Erythroblast (primary cell): ENCODE data around the gene MAP3K9.

Experiments
- DNase-seq, 2 experiments: peaks; one replicate each; lab custom pipeline; 2025; lab: John Stamatoyannopoulos, UW
- GATA1 ChIP-seq: IDR thresholded peaks from 2 replicates; pipeline ENCODE4 v1.6.1; 2011; ENCODE audit warnings: low read depth, mild to moderate bottlenecking, control low read depth, low read length, moderate library complexity
- POLR2A ChIP-seq: IDR thresholded peaks from 2 replicates; pipeline ENCODE4 v1.6.1; 2011; ENCODE audit warnings: mild to moderate bottlenecking, low read length

MAP3K9 gene

DNA sequence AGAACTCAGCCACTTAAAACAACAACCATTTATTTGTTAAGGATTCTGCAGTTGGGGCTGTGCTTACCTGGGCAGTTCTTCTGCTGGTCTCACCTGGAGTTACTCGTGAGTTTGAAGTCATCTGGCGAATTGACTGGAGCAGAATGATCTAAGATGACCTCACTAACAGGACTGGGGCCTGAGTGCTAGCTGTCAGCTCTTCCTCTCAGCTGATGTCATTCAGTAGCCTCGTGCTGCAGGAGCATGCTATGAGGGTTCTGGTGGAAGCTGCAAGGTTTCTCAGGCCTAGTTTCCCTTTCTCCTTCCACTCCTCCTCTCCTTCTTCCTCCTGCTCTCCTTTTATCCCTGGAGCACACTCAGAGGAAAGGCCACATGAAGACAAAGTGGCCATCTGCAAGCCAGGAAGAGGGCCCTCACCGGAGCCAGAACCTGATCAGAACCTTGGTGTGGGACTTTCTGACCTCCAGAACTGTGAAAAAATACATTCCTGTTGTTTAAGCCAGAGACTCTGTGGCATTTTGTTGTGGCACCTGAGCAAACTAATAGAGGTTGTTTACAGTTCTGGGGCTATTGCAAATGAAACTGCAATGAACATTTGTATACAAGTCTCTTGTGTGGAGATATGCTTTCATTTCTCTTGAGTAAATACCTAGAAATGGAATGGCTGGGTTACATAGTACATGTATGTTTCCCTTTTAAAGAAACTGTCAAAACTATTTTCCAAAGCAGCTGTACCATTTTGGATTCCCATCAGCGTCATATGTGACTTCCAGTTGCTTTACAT, 21.9 kb upstream of the MAP3K9 start:
- no peak for DNase-seq
- TF ChIP-seq POLR2A = no peak
- no peak for TF ChIP-seq GATA1

DNA sequence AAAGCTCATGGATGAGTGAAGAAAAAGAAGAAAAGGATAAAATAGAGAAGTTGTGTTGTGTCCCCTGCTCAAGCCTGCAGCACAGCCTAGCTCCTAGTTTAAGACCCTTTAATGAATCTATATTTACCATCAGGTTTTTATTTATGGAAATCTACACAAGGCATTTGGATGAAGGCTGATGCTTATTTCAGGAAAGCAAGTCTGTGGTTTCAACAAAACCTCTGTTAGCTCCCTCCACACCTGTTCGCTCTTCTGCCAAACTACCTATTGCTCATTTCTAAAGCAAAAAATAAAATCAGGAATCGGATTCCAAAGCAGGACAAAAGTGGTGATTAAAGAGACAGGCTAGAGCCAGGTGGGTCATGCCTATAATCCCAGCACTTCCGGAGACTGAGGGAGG, 18.9 kb upstream of the MAP3K9 start:
- DNase-seq = no peak
- TF ChIP-seq GATA1 = no peak
- no peak for TF ChIP-seq POLR2A

DNA sequence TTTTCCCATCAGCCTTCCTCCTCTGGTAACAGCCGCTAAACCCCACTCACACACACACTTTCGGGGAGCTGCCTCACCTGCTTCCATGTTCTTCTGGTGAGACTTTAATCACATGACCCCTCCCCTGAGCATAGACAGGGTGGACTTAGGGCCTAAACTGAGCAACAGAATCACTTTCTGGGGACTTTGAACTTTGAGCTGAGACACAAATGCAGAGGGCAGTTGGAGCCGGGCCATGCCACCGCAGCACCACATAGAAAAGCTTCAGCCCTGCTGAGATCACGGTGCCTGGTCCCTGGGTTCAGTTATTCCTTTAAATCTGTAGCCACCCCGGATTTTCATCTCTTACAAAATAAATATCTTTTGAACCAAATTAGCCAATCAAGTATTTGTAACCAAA, 18.4 kb upstream of the MAP3K9 start:
- TF ChIP-seq POLR2A = no peak
- no peak for TF ChIP-seq GATA1
- DNase-seq = no peak

GRCh38 chr14:70827347-70827746, 18.0 kb upstream of the MAP3K9 start:
- no peak for DNase-seq
- TF ChIP-seq GATA1 (no peak), POLR2A (no peak)

GRCh38 chr14:70823281-70823680, 14.0 kb upstream of the MAP3K9 start:
- no peak for TF ChIP-seq GATA1
- TF ChIP-seq POLR2A = no peak
- no peak for DNase-seq

- TF ChIP-seq GATA1 = no peak
- DNase-seq = no peak
These were observed 13.3 kb upstream of the MAP3K9 start for GRCh38 chr14:70822530-70823185.

GRCh38 chr14:70821584-70822529, 12.5 kb upstream of the MAP3K9 start:
- TF ChIP-seq POLR2A (no peak), GATA1 (no peak)
- DNase-seq = no peak

DNA sequence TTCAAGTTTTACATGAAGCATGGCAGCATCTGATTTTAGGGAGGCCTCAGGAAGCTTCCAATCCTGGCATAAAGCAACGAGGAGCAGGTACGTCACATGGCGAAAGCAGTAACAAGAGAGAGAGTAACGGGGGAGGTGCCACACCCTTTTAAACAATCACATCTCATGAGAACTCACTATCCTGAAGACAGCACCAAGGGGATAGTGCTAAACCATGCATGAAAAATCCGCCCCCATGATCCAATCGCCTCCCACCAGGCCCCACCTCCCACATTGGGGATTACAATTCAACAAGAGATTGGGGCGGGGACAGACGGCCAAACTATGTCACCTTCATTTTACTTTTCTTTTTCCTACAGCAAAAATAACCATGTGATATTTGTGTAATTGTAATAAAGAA, 7.2 kb upstream of the MAP3K9 start:
- no peak for TF ChIP-seq POLR2A
- no peak for TF ChIP-seq GATA1
- no peak for DNase-seq

- DNase-seq = no peak
- no peak for TF ChIP-seq POLR2A
- TF ChIP-seq GATA1 = no peak
These were observed 5.2 kb upstream of the MAP3K9 start for GRCh38 chr14:70814466-70814865.

- TF ChIP-seq POLR2A = no peak
- TF ChIP-seq GATA1 = no peak
- DNase-seq = no peak
These were observed 3.0 kb upstream of the MAP3K9 start for GRCh38 chr14:70812124-70812818.

DNA sequence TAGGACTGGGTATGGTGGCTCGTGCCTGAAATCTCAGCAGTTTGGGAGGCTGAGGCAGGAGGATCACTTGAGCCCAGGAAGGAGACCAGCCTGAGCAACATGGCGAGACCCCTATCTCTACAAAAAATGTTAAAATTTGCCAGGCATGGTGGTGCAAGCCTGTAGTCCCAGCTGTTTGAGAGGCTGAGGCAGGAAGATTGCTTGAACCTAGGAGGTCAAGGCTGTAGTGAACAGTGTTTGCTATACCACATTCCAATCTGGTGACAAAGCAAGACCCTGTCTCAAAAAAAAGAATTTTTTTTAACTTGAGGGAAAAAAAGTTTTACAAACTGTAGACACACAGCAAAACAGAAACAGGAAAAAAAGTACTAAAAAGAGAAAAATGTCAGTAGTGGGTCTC, 2.3 kb upstream of the MAP3K9 start:
- no peak for TF ChIP-seq POLR2A
- DNase-seq = no peak

DNA sequence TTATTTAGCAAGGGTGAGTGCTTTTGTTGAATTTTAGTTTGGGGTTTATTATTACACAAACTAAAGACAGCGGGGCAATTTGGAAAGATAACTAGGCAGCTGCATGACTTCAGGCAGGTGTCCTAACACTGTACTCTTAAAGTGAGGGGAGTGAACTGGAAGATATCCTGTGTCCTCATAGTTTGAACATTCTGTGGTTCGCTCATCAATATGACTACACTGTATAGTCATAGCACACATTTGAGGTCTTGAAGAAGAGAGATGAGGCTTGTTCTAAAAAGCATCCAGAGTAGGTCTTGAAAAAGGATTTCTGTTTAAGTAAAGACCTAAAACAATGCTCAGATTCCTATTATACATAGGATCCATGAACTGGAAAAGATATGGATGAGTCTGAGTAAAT, 1.7 kb upstream of the MAP3K9 start:
- no peak for DNase-seq
- TF ChIP-seq POLR2A = no peak
- TF ChIP-seq GATA1 = no peak

DNA sequence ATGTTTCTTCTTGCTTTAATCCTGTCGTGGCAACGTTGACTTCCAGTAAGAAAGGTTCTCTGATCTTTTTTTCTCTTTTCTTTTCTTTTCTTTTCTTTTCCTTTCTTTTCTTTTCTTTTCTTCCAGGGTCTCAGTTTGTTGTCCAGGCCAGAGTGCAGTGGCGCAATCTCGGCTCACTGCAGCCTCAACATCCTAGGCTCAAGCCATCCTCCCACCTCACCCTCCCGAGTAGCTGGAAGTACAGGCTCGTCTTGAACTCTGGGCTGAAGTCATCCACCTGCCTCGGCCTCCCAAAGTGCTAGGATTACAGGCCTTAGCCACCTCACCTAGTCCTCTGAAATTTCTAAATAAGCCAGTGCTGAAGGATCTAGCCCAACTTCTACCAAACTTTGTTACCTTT, 1.3 kb upstream of the MAP3K9 start:
- no peak for DNase-seq
- TF ChIP-seq GATA1 = no peak
- no peak for TF ChIP-seq POLR2A
